ENCODE data around the gene TRIM24. TPM values are rescaled to one million over a fixed set of nuclear protein-coding genes. Genes with fewer than 3 reads are reported as not detected.
"Not testable (repeated sequence)": the region's sequence is repeated elsewhere in the genome, so short reads cannot be mapped to it uniquely, and the experiment has no call there.

Gene TRIM24
- total RNA-seq, 1 donor from 2014 or later = 20.7 TPM

- no peak for TF ChIP-seq CTCF (IDR thresholded peaks at IDR 0.05; ENCODE audit: insufficient read depth, low read length, poor library complexity, severe bottlenecking)
- no peak overlapping the region for H3K4me3 ChIP-seq (ENCODE audit: low read depth, low read length)
- no peaks in the 10 kb centered on the region for H3K27me3 ChIP-seq (ENCODE audit: control insufficient read depth, insufficient read depth, low read length)
- DNase-seq (ENCODE audit: low read depth) = no peak
- H3K36me3 ChIP-seq (ENCODE audit: control insufficient read depth, insufficient read depth, low read length) = no peaks in the 10 kb centered on the region
Observed at GRCh38 chr7:138477581-138477980, 17.5 kb downstream of the TRIM24 start.

- Histone ChIP-seq H3K4me3 (ENCODE audit: low read depth, low read length) (no peak overlapping the region), H3K36me3 (ENCODE audit: control insufficient read depth, insufficient read depth, low read length) (no peaks in the 10 kb centered on the region), H3K27me3 (ENCODE audit: control insufficient read depth, insufficient read depth, low read length) (no peaks in the 10 kb centered on the region)
- DNase-seq (ENCODE audit: low read depth) = no peak
- no peak for TF ChIP-seq CTCF (IDR thresholded peaks at IDR 0.05; ENCODE audit: insufficient read depth, low read length, poor library complexity, severe bottlenecking)
Observed at GRCh38 chr7:138478499-138478908, 18.4 kb downstream of the TRIM24 start.

- no peaks in the 10 kb centered on the region for H3K27me3 ChIP-seq (ENCODE audit: control insufficient read depth, insufficient read depth, low read length)
- no peak for TF ChIP-seq CTCF (IDR thresholded peaks at IDR 0.05; ENCODE audit: insufficient read depth, low read length, poor library complexity, severe bottlenecking)
- H3K36me3 ChIP-seq (ENCODE audit: control insufficient read depth, insufficient read depth, low read length) = no peaks in the 10 kb centered on the region
- no peak overlapping the region for H3K4me3 ChIP-seq (ENCODE audit: low read depth, low read length)
- DNase-seq (ENCODE audit: low read depth) = no peak
Observed at GRCh38 chr7:138480527-138480926, 20.5 kb downstream of the TRIM24 start.

- no peak for TF ChIP-seq CTCF (IDR thresholded peaks at IDR 0.05; ENCODE audit: insufficient read depth, low read length, poor library complexity, severe bottlenecking)
- Histone ChIP-seq H3K4me3 (ENCODE audit: low read depth, low read length) (no peak overlapping the region), H3K27me3 (ENCODE audit: control insufficient read depth, insufficient read depth, low read length) (no peaks in the 10 kb centered on the region), H3K36me3 (ENCODE audit: control insufficient read depth, insufficient read depth, low read length) (no peaks in the 10 kb centered on the region)
- no peak for DNase-seq (ENCODE audit: low read depth)
Observed at GRCh38 chr7:138481447-138482380, 21.7 kb downstream of the TRIM24 start.

- TF ChIP-seq CTCF (IDR thresholded peaks at IDR 0.05; ENCODE audit: insufficient read depth, low read length, poor library complexity, severe bottlenecking) = no peak
- no peak for DNase-seq (ENCODE audit: low read depth)
- Histone ChIP-seq H3K4me3 (ENCODE audit: low read depth, low read length) (no peak overlapping the region), H3K27me3 (ENCODE audit: control insufficient read depth, insufficient read depth, low read length) (no peaks in the 10 kb centered on the region), H3K36me3 (ENCODE audit: control insufficient read depth, insufficient read depth, low read length) (no peaks in the 10 kb centered on the region)
Observed at GRCh38 chr7:138483531-138483930, 23.5 kb downstream of the TRIM24 start.

- not testable (repeated sequence) for H3K36me3 ChIP-seq (ENCODE audit: control insufficient read depth, insufficient read depth, low read length); H3K27me3 ChIP-seq (ENCODE audit: control insufficient read depth, insufficient read depth, low read length); H3K4me3 ChIP-seq (ENCODE audit: low read depth, low read length); DNase-seq (ENCODE audit: low read depth)
Observed at GRCh38 chr7:138485508-138485907, 25.4 kb downstream of the TRIM24 start.

GRCh38 chr7:138489139-138489538 is 29.1 kb downstream of the TRIM24 start:
- H3K36me3 ChIP-seq (ENCODE audit: control insufficient read depth, insufficient read depth, low read length); H3K27me3 ChIP-seq (ENCODE audit: control insufficient read depth, insufficient read depth, low read length); DNase-seq (ENCODE audit: low read depth); H3K4me3 ChIP-seq (ENCODE audit: low read depth, low read length): not testable (repeated sequence)
